Activated effector memory CD4-positive, alpha-beta T cell treated with anti-CD3 and anti-CD28 coated beads, Interleukin-2, amount 50 U/mL, for 16 hours (primary cell): Measurements from ENCODE around the gene RPS19BP1.
A peak's percentile ranks its signal among the peaks of the same experiment; 100 is the strongest.

Source experiments
- DNase-seq: peaks from one replicate; pipeline ENCODE4 v3.0.0-alpha.2; 2020

Gene RPS19BP1

GRCh38 chr22:39558950-39559349 is 26.4 kb upstream of the RPS19BP1 start:
- DNase-seq, result no peak

DNA sequence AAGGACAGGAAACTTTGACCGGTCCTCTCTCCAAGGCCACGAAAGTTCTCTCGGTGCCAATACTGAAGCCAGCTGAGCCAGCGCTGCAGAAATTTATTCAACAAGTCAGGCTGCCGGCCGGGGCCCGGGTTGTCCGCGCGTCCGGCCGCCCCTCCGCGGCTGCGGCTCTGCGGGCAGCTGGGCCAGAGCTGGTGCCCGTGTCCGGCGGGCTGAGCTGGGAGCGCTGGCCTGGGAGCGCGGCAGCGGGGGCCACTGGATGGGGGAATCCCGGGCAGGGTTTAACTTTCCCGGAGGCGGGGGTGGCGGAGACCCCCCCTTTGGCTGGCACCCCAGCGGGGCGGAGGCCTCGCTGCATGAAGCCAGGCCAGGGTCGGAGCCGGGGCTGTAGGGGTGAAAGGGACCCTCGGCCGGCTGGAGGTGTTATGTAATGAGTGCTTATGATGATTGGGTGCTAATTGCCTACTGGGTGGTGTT is 25.7 kb upstream of the RPS19BP1 start:
- no peak for DNase-seq

- peak; percentile 78 for DNase-seq
These were observed 24.7 kb upstream of the RPS19BP1 start for GRCh38 chr22:39556970-39557841.

DNA sequence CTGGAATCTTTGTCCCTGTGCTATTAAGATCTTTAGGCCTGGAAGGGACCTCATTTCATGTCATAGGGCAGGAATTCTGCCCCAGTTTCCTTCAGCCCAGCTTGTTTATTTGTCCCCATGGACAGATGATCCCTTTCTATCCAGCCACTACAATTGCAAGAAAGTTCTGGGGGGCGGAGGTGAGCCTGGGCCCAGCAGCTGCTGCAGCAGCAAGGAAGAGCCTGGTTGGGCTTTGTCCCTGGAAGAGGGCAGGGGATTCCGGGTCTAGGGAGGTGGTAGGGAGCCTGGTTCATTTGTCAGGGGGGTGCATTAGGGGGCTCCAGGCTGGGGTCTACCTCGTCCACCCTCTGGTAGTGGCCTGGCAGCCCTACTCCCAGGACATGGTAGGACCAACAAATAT is 21.6 kb upstream of the RPS19BP1 start:
- DNase-seq, result no peak

DNA sequence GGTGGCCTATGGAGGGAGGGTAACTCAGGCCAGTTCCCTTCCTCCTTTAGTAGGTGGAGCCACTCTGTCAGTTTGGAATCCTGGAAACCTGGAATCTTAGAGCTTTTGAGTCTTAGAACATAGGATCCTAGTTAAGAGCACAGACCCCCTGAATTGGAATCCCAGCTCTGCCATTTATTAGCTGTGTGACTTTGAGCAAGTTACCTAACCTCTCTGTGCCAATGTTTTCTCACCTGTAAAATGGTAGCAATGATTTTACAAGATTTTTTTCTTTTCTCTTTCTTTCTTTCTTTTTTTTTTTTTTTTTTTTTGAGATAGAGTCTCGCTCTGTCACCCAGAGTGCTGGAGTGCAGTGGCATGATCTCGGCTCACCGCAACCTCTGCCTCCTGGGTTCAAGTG is 20.9 kb upstream of the RPS19BP1 start:
- DNase-seq, result no peak

DNA sequence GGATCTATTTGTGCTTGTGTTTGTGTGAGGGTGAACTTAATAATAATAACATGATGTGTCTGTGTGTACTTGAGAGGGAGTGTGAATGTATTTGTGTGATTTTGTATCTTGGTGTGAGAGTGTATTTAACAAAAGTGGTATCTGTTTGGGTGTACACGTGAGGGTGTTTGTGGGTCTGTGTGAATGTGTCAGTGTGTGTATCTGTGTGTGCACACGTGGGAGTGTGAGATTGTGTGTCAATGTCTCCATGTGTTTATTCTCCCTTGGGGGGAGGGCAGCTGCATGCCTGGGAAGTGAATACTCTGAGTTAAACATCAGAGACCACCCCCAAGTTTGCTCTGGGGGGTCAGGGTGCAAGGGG is 15.0 kb upstream of the RPS19BP1 start:
- DNase-seq, result no peak

- DNase-seq, result no peak
These were observed 14.5 kb upstream of the RPS19BP1 start for GRCh38 chr22:39546889-39547586.

DNA sequence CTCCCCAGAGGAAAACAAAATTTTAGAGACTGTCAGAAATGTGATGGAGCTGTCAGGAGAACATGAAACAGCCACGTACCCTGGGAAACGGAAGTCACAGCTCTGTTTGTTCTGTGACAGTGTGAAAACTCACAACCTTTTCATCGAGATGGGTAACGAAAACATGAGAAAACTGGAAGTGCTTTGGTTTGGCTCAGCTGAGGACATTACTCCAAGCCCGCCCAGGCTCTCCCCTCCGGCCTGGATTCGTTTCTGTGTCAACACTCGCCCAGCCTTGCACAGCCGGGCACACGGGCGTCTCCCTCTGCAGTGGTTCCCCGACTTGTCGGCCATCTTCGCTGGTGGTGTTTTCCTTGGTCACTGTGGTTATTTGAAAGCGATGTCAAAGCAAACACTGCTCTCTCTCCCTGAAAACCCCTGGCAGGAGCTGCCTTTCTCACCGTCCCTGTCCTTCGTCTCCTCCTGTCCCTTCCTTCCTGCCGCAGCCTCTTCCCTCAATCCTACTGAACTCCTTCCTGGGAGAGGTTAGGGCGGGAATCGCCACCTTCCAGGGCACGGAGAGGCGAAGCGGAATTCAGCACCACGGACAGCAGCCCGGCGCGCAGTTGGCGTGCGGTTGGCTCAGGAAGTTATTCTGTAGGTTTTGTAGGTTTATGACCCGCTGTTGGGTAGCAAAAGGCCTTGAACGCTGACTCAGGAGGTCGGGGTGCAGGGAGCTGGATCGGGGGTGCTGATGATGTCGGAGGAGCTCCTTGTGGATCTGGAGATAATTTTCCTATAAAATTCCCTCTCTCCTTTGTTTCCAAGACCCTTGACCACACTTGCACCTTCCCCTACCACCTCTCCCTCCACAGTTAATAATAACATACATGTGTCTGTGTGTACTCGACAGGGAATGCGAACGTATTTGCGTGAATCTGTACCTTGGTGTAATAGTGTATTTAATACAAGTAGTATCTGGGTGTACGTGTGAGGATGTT is 13.1 kb upstream of the RPS19BP1 start:
- peak; percentile 90 for DNase-seq

DNA sequence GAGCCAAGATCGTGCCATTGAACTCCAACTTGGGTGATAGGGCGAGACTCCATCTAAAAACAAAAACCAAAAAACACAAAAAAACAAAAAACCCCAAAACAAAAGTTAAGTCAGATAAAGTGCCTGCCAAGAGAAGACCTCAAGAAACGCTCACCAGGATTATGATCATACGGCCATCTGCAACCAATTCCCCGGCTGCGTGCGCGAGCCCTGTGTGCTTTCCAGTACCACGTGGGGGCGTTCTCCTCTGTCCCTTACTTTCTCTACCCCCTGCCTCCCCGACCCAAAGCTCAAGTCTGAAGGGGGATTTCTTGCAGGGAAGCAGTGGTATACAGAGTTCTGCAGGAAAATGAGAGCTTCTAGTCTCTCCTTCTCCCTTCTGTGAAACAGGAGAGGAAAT is 10.5 kb upstream of the RPS19BP1 start:
- DNase-seq, result no peak

- no peak for DNase-seq
These were observed 5.4 kb upstream of the RPS19BP1 start for GRCh38 chr22:39537975-39538374.

- DNase-seq, result no peak
These were observed 4.2 kb upstream of the RPS19BP1 start for GRCh38 chr22:39536711-39537110.

GRCh38 chr22:39535831-39536449 is 3.4 kb upstream of the RPS19BP1 start:
- no peak for DNase-seq

DNA sequence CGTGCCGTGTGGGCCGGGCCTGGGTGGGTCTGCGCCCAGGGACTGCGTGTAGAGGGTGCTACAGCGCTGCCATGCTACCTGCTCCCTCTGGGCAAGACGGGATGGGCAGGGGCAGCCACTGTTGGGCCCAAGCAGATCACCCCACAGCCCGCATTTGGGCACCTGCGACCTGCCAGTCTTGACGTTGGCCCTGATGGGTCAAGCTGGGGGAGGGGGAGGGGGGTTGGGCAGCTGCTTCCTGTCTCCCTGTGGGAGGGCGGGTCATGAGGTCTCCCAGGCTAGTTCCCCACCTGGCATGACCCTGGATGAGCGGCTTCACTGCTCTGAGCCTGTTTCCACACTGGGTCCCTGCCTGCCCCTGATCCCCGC is 2.8 kb upstream of the RPS19BP1 start:
- DNase-seq, result no peak

DNA sequence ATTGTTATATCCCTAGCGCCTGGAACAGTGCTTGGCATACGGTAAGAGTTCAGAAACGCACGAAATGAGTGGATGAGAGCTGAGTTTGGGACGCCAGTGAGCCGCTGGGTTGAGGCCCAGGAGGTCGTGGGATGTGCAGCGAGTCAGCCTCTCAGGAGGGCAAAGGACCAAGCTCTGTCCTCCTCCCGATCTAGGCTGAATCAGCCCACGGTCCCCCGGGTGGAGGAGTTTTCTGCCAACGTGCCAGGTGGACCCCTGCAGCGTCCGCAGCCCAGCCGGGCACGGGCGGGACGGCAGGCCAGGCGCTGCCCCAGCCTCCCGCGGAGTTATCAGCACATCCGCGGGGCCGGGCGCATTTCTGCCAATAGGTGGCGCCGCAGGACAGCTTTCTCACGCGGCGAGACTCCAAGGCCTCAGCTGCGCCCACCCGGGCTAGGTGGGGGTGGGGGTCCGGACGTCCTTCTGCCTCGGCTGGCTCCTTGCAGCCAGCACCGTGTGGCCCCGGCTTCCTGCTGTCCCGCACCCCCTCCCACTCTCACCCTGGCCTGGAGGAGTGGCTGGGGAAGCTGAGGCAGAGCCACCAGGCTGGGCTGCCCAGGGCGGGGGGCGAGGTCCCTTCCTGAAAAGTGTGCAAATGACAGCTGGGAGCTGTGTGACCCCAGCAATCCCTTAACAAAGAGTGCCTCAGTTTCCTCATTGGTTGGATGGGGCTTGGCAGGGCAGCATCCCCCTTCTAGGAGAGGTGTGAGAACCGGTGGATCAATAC is 2.2 kb upstream of the RPS19BP1 start:
- peak; percentile 94 for DNase-seq

GRCh38 chr22:39534092-39534506 is 1.6 kb upstream of the RPS19BP1 start:
- no peak for DNase-seq

- DNase-seq, result no peak
These were observed 1.7 kb downstream of the RPS19BP1 start for GRCh38 chr22:39530692-39531331.

- no peak for DNase-seq
These were observed 2.4 kb downstream of the RPS19BP1 start for GRCh38 chr22:39530116-39530515.

DNA sequence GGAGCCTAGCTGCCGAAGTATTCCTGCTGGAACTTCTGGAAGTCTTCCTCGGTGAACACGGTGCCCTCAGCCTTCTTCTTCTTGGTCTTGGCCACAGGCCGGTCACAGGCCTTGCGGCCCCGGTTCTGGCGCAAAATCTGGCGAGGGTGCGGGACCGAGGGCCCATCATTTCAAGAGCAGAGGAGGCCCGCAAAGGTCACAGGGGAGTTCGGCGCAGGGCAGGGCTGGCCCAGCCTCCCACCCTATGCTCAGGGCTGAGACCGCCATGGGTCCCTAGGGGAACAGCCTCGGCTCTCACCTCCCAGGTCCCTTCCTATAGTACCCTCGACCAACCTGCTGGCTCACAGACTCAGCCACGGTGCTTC is 3.1 kb downstream of the RPS19BP1 start:
- DNase-seq, result no peak

DNA sequence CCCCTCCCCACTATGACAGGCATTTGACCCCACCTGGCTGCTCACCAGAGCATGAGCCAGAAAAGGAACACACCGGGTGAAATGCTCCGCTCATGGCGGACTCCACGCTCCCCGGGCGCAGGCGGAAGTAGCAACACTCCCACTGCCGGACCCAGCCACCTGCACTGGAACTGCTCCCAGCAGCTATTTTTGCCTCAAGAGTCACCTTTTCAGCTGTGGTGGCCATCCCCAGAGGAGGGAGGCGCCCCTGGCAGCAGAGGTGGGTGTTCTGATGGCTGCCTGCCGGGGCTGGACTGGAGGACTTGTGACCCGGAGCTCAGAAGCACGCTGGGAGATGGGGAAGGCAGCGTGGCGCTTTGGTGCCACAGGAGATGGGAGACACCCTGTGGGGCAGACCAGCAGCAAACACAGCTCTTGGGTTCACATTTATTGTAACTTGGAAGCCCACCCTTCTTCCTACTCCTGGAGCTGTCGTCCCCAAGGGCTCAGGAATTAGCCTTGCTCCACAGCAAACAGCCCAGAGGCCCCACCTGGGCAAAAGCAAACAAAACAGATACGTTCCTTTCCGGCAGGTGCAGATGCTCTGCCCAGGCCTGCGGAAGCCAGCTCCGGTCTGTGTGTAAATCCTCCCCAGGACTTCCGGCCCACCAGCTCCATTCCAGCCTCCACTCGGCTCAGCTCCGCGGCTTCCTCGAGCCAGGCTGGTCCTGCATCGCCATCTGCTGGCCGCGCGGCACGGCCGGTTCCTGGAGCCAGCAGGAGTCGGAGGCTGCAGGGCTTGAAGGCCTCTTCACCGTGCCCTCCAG is 3.7 kb downstream of the RPS19BP1 start:
- peak; percentile 97 for DNase-seq

GRCh38 chr22:39528080-39528661 is 4.4 kb downstream of the RPS19BP1 start:
- no peak for DNase-seq
